ENCODE measurements around the gene ZNF146.
"Not testable (repeated sequence)": the region's sequence is repeated elsewhere in the genome, so short reads cannot be mapped to it uniquely, and the experiment has no call there.

Gene ZNF146

DNA sequence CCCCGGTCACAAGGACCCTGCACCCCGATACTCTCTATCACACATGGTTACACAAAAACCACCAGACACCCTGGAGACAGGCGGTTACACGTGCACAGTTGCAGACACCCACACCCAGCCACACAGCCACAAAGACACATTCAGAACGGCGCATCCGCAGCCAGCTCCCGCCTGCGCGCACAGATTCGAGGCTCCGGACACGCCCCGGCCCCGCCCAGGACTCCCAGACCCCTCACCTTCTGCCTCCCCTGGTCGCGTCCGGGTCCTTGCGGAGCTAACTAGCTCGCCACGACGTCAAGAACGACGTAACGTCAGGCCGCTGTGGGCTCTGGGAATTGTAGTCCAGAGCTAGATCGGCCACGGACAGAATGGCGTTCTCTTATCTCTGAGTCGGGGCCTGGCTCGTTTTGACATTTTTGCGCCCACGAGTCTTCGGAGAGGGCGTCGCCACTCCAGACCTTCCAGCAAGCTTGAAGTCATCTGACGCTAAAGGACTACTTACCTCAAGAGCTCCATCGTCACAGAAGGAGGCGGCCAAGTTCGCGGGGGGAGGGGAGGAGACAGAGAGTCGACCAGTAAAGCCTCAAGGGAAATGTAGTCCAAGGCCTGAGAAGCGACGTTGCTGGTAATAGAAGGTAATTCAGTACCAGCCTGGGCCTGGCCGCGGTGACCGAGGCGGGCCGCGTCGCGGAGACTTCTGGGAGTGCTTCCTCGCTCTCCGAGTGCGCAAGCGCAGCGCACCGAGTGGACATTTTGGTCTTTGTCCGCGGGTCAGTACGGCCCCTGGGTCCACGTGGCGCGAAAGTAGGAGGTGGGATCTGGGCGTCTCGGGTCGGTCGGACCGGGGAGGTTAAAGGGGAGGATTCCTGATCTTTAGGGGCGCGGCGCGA, at the start of gene ZNF146, which contains the start of gene ZNF565:
TSS of gene ZNF146 (plus strand) at position 721 of the 890 bp plus-strand sequence. CDS start 21,335 bp downstream, outside the sequence.
TSS of gene ZNF565 (minus strand) at position 280 of the 890 bp plus-strand sequence. CDS start 12,680 bp downstream, outside the sequence.
- peak; percentile 98 for DNase-seq

DNA sequence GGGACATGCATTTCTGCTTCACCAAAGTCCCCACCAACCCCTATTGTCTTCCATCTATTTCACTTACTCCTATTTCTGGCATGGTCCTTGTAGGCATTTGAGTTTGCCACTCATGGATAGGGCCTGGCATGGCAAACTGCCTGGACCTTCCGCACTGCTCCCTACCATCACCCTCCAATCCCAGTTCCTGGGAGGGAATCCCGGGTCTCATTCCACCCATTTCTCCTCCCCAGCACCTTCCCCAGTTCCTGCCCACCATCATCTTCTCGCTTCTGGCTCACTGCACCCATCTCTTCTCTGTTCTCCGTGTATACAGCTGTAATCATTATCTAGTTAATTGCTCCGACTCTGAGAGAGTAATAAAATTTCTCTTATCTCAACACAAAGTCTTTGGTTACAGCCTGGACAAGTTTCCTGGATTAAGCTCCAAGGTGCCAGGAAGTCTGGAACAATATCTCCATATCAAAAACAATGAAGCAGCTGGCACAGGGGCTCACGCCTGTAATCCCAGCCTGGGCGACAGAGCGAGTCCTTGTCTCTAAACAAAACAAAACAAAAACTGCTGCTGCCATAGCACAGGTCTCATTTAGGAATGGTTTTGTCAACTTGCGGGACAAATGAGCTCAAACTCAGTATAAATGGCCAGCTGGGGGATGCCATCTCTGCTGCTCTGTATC, 45.7 kb upstream of the ZNF146 start:
- no peak for DNase-seq

DNA sequence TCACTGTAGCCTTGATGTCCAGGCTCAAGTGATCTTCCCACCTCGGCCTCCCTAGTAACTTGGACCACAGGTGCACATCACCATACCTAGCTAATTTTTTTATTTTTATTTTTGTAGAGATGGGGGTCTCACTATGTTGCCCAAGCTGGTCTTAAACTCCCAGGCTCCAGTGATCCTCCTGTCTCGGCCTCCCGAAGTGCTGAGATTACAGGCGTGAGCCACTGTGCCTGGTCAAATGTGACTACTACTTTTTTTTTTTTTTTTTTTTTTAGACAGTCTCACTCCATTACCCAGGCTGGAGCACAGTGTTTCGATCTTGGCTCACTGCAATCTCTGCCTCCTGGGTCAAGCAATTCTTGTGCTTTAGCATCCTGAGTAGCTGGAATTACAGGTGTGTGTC, 42.1 kb upstream of the ZNF146 start:
- DNase-seq: no peak

DNA sequence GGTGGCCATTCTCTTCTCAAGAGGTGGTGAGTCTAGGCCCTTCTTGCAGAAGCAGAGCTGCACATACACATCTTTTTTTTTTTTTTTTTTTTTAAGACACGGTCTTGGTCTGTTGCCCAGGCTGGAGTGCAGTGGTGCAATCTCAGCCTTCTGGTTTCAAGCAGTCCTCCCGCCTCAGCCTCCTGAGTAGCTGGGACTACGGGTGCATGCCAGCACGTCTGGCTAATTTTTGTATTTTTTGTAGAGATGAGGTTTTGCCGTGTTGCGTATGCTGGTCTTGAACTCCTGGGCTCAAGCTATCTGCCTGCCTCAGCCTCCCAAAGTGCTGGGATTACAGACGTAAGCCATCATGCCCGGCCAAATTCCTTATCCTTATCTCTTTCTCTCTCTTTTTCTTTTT, 41.1 kb upstream of the ZNF146 start:
- DNase-seq: not testable (repeated sequence)

DNA sequence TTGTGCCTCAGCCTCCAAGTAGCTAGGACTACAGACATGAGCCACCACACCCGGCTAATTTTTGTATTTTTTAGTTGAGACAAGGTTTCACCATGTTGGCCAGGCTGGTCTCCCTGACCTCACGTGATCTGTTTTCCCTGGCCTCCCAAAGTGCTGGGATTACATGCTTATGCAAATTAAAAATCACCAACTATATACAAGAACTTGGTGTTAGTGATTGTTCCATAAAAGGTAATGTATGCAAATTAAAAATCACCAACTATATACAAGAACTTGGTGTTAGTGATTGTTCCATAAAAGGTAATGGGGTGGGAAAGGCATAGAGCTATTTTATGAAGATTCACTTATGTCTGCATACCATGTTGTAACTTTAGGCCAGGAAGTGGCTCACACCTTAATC, 35.8 kb upstream of the ZNF146 start:
- not testable (repeated sequence) for DNase-seq

DNA sequence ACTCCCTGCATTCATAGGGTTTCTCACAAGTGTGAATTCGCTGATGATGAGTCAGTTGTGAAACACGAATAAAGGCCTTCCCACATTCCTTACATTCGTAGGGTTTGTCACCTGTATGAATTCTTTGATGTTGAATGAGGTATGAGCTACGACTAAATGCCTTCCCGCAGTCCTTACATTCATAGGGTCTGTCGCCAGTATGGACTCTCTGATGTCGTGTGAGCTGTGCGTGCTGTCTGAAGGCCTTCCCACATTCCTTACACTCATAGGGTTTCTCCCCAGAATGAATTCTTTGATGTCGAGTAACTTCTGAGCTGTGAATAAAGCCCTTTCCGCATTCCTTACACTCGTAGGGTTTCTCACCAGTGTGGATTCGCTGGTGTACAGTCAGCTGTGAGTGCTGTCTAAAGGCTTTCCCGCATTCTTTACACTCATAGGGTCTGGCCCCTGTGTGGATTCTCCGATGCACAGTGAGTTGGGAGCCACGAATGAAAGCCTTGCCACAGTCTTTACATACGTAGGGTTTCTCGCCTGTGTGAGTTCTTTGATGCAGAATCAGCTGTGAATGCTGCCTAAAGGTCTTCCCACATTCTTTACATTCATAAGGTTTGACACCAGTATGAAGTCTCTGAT, 32.2 kb upstream of the ZNF146 start:
- no peak for DNase-seq

DNA sequence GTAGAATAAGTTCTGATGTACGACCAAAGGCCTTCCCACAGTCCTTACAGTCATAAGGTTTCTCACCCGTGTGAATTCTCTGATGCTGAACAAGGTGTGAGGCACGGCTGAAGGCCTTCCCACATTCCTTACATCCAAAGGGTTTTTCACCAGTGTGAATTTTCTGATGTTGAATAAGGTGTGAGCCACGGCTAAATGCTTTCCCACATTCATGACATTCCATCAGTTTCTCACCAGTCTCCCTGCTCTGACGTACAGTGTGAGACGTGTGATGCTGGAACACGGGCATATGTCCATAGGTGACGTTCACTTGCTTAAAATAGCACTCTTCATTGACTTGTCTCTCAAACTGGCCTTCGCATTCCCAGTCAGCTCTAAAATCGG, 31.7 kb upstream of the ZNF146 start:
- no peak for DNase-seq

DNA sequence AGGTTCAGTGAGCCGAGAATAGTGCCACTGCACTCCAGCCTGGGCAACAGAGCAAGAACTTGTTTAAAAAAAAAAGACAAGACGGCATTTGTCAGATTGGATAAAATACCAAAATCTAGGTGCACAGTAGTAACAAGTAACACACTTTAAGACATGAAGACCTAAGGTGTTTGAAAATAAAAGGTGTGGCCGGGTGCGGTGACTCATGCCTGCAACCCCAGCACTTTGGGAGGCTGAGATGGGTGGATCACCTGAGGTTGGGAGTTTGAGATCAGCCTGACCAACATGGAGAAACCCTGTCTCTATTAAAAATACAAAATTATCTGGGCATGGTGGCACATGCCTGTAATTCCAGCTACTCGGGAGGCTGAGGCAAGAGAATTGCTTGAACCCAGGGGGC, 28.2 kb upstream of the ZNF146 start:
- DNase-seq: not testable (repeated sequence)

DNA sequence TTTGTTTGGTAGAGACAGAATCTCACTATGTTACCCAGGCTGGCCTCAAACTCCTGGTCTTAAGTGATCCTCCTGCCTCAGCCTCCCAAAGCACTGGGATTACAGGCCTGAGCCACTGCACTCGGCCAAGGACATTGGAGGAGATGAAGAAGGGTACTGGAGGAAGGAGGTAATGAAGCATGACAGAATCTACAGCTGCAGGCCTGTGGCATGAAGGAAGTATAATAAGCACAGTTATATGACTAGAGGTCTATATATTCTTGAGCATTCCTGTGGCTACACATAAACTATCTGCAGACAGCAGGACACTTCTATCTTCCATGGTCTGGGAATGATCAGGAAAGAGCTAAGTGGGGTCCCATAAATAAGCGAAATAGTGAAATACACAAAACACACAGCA, 18.7 kb upstream of the ZNF146 start:
- no peak for DNase-seq

DNA sequence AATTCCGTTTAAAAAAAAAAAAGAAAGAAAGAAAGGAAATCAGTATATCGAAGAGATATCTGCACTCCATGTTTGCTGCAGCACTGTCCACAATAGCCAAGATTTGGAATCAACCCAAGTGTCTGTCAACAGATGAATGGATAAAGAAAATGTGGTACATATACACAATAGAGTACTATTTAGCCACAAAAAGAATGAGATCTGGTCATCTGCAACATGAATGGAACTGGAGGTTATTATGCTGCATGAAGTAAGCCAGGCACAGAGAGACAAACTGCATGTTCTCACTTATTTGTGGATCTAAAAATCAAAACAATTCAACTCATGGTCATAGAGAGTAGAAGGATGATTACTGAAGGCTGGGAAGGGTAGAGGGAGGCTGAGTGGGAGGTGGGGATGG, 16.8 kb upstream of the ZNF146 start:
- DNase-seq: no peak

DNA sequence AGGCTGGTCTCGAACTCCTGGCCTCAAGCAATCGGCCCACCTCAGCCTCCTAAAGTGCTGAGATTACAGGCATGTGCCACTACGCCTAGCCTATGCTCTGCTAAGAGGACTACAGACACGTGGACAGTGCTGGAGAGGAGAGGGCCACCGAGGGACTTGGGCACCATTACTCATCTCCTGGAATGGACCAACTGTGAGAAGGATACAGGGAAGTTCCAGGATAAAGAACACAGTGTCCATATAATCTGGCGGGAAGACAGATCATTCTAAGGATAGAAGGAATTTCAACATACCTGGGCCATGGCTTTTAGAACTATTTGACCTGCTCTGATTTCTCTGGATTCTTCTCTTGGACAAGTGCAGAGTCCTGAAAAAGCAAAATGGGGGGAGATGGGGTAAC, 13.2 kb upstream of the ZNF146 start:
- no peak for DNase-seq

DNA sequence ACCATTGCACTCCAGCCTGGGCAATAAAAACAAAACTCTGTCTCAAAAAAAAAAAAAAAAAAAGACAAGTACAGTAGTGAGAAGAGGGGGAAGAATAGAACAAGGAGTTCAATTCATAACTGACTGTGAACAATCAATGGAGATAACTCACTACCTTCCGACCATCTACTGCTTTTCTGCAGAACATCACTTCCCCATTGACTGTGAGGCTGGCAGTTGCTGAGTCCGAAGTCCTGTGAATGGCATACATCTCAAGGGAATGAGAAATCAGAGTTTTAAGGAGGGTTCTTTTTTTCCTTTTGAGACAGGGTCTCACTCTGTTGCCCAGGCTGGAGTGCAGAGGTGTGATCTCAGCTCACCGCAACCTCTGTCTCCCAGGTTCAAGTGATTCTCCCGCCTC, 11.6 kb upstream of the ZNF146 start:
- DNase-seq: no peak

DNA sequence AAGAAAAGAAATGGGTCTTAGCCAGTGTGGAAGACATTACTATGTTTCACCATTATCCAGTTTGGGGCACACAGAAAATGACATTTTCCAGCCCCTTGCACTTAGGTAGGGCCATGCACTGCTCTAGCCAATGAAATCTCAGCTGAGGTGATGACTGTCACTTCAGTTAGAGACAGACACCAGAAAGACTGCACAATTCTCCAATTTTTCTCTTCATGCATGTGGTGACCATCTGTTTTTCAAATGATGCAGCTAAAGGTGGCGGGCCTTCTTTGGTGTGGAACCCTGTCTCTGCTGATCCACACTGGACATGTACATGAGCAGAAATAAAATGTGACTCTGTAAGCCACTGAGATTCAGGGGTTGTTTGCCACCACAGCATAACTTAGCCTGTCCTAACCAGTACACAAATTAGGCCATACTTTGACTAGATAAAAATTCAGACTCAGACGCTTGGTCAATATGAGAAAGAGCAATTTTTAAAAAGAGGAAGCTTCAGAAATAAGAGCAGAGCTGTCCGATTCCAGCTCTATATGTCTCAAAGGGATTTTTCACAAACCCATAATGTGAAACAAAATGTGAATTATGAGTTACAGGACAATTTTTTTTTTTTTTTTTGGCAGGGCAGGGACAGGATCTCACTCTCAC, 7.2 kb upstream of the ZNF146 start:
- no peak for DNase-seq

DNA sequence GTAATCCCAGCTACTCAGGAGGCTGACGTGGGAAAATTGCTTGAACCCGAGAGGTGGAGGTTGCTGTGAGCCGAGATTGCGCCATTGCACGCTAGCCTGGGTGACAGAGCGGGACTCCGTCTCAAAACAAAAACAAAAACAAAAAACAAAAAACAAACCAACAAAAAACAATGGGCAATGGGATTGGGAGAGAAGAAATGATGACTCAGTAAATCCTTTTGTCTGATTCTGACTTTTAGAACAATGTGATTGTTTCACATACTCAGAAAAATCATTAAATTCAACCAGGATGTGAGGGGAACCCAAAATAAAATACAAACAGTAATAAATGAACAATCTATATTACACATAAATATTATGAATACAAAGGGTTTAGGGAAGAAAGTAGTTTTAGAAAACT, 5.5 kb upstream of the ZNF146 start:
- no peak for DNase-seq

DNA sequence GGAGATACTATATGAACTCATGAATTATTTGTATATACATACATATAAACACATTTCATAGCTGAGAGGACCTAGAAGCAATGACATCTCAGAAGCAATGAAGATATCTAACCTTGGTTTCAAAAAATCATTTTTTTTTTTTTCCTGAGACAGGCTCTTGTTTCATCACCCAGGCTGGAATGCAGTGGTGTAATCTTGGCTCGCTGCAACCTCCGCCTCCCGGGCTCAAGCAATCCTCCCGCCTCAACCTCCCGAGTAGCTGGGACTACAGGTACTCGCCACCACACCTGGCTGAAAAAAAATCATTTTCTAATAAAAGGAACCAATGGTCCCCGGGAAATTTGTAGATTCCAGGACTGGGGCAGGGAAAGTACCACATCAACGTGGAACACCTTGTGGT, 4.4 kb upstream of the ZNF146 start:
- no peak for DNase-seq

DNA sequence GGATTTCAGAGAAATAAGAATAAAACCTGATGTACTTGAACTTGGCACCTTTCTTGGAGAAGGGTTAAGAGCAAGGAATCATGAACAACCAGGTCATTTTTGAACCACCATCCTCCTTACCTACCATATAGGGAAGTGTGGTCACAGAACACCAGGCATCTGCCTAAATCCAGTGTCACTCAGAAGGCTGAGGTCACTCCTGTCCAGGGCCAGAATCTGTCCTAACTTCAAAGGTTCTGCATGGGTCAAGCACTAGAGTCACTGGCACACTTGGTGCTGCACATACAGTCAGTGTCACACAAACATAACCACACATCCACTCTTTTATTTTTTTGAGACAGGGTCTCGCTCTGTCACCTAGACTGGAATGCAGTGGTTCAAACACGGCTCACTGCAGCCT, 2.0 kb upstream of the ZNF146 start:
- no peak for DNase-seq

DNA sequence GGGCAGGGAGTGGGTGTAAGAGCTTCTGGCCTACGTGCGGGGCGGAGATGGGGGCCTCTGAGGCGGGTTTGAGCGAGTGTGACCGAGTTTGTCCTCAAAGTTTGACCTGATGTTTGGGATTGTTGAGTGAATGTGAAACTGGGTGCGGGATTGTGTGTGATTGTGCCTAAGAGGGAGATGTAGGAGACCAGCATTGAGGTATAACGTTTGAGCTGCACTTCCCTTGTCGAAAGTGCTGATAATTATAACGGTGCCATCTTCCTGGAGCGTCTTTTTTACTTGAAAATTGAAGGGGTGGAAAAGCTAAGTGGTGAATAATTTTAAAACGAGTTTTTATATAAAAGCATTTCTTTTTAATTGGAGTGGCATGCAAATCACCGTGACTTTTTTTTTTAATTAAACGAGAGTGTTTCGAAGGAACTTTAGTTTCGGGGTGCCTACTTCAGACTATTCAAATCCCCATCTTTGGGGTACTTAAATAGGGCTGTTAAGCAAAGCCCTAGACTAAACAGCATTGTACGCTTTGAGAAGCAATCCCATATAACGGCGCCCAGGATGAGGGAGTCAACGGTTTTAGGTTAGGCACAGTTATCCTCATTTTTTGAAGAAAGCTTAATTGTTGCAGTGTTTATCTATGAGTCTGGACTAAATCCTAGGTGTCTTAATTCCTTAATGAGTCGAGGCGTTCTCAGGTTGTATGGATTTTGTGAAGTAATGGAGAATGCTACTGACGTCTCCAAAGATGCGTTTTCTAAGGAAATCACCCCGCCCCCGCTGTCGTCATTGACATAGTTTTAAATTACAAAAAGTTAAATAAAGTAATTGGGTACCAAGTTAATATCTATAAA, 594 bp downstream of the ZNF146 start:
- no peak for DNase-seq

DNA sequence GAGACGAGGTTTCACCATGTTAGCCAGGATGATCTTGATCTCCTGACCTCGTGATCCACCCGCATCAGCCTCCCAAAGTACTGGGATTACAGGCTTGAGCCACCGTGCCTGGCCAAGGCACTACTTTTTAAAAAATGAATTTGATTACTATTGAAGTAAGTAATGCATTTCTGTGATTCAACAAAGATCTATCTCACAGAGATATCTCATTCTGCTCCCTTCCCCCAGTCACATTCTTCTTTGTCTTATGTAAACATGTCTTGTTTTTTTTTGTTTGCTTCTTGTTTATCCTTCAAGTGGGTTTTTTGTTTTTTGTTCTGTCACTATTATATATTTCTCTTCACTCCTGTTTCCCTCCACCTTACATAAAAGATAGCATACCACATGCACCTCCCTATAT, 6.6 kb downstream of the ZNF146 start:
- no peak for DNase-seq

DNA sequence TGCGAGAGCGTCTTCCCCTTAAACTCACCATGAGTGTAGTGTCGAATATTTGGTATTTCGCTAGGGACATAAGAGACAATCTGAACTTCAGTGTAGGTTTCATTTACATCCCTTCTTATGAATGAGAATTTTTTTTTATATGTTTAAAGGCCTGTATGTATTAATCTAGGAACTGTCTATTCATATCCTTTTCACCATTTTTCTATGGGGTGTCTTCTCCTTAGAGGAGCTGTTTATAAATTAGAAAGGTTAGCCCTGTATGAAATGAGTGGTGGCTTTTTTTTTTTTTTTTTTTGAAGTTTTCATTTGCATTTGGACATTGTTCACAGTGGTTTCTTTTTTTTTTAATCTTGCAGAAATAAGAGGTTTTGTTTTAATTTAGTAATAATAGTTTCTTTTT, 7.6 kb downstream of the ZNF146 start:
- no peak for DNase-seq

DNA sequence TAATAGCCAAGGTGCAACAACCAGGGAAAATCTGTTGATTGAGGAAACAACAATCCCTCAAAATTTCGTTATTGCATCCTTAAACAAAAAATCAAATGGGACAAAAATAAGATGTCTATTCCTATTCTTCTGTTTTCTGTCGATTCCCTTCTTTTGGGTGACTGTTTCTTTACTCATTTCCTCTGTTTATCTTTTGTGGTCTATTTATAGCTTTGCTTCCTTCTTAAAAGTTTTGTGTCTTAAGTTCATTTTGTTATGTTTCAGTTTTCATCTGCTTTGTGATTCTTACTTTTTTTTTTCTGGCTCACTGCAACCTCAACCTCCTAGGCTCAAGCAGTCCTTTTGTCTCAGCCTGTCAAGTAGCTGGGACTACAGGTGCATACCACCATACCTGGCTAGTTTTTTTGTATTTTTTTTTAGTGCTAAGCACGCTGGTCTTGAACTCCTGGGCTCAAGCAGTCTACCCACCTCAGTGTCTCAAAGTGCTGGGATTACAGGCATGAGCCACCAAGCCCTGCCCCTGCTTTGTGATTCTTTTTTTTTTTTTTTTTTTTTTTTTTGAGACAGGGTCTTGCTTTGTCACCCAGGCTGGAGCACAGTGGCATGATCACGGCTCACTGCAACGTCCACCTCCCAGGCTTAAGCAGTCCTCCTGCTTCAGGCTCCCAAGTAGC, 10.4 kb downstream of the ZNF146 start:
- no peak for DNase-seq

DNA sequence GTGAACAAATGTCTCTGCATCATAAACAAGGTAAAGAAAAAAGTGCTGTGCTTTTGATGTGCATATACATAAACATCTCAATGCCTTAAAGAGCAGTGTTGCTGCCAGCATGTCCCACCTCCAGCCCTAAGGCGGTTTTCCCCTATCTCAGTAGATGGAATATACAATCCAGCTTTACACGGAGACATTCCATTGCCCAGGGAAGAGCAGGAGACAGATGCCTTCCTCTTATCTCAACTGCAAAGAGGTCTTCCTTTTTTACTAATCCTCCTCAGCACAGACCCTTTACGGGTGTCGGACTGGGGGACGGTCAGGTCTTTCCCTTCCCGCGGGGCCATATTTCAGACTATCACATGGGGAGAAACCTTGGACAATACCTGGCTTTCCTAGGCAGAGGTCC, 18.7 kb downstream of the ZNF146 start:
- not testable (repeated sequence) for DNase-seq

Data from activated effector memory CD4-positive, alpha-beta T cell treated with anti-CD3 and anti-CD28 coated beads, Interleukin-2, amount 50 U/mL, for 16 hours (primary cell).